ENCODE results near the gene GRID2. TPM values are rescaled to one million over a fixed set of nuclear protein-coding genes. Genes with fewer than 3 reads are reported as not detected.

The GRID2 gene
- total RNA-seq, 6 donors from 2014 or later: 0.76 TPM; not detected in 5

DNA sequence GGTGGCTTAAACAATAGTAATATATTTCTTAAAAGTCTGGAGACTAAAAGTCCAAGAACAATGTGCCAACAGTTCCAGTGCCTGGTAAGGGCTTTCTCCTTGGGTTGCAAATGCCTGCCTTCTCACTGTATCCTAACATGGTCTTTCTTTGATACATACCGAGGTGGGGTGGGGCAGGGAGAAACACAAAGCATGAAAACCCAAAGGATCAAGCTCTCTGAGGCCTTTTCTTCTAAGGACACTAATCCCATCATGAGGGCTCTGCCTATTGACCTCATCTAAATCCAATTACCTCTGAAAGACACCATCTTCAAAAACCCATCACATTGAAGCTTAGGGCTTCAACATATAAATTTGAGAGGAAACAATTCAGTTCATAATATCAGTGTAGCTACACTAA lies 311.3 kb downstream of the GRID2 start:
- H3K36me3 ChIP-seq: no peaks in the 10 kb centered on the region
- no peak for DNase-seq
- no peak for ATAC-seq (ENCODE audit: low FRiP score in 2 of 2)
- no peaks in the 10 kb centered on the region for H3K27me3 ChIP-seq
- WGBS, 2 donors: 76 to 78% methylated on average over 1 of the region's 1 CpG
- TF ChIP-seq POLR2A (IDR thresholded peaks at IDR 0.05) (no peak), POLR2AphosphoS5 (IDR thresholded peaks at IDR 0.05) (no peak), EP300 (IDR thresholded peaks at IDR 0.05) (no peak)
- TF ChIP-seq, protein P1, sequence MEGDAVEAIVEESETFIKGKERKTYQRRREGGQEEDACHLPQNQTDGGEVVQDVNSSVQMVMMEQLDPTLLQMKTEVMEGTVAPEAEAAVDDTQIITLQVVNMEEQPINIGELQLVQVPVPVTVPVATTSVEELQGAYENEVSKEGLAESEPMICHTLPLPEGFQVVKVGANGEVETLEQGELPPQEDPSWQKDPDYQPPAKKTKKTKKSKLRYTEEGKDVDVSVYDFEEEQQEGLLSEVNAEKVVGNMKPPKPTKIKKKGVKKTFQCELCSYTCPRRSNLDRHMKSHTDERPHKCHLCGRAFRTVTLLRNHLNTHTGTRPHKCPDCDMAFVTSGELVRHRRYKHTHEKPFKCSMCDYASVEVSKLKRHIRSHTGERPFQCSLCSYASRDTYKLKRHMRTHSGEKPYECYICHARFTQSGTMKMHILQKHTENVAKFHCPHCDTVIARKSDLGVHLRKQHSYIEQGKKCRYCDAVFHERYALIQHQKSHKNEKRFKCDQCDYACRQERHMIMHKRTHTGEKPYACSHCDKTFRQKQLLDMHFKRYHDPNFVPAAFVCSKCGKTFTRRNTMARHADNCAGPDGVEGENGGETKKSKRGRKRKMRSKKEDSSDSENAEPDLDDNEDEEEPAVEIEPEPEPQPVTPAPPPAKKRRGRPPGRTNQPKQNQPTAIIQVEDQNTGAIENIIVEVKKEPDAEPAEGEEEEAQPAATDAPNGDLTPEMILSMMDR (IDR thresholded peaks at IDR 0.05): no peak
- no peak overlapping the region for H3K27ac ChIP-seq
- no peaks in the 10 kb centered on the region for H3K4me1 ChIP-seq
- H3K9me3 ChIP-seq: no peaks in the 10 kb centered on the region
- no peak overlapping the region for H3K4me3 ChIP-seq

DNA sequence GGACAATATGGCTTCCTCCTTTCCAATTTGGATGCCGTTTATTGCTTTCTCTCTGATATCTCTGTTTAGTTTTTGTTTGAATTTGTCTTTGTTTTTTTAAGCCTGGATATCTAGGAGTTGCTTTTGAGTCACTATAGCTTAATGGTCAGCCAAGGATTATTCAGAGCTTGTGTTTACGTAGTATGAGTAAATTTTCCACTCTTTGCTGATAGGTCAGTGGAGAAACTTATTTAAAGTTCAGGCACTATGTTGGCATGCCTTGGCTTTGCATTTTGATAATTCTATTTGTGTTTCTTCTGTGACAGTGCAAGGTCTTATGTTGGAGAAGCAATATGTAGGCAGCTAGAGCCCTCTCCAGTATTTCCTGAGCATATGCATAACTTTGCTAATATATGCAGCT lies 315.2 kb downstream of the GRID2 start:
- no peaks in the 10 kb centered on the region for H3K9me3 ChIP-seq
- DNase-seq: no peak
- no peak for ATAC-seq (ENCODE audit: low FRiP score in 2 of 2)
- WGBS, 2 donors: 62 to 77% methylated on average over 2 of the region's 2 CpGs
- no peaks in the 10 kb centered on the region for H3K27me3 ChIP-seq
- no peak overlapping the region for H3K4me3 ChIP-seq
- no peaks in the 10 kb centered on the region for H3K4me1 ChIP-seq
- no peak overlapping the region for H3K27ac ChIP-seq
- no peak for TF ChIP-seq EP300 (IDR thresholded peaks at IDR 0.05)
- TF ChIP-seq POLR2A (IDR thresholded peaks at IDR 0.05): no peak
- TF ChIP-seq, protein P1 (IDR thresholded peaks at IDR 0.05): no peak
- TF ChIP-seq POLR2AphosphoS5 (IDR thresholded peaks at IDR 0.05): no peak
- H3K36me3 ChIP-seq: no peaks in the 10 kb centered on the region

DNA sequence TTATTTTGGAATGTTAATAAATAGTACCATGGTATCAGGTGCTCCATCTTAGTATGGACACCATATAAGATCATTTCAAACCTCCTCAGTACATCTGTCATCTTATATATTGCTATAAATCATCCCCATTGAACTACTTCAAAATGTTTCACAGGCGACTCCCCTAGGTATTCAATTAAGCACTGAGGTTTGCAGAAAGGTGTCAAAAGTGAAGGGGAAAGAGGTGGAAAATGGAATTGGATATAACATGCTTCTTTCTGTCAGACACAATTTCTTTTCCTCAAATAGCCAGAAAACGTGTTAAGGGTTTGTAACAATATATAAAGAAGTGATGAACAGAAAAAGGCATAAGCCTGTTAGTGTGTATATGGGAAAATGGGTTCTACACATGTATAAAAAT lies 325.5 kb downstream of the GRID2 start:
- no peak for DNase-seq
- ATAC-seq (ENCODE audit: low FRiP score in 2 of 2): no peak
- Histone ChIP-seq H3K4me1 (no peaks in the 10 kb centered on the region), H3K27me3 (no peaks in the 10 kb centered on the region), H3K27ac (no peak overlapping the region), H3K9me3 (peaks cover 0 to 4% (median 0%) of the 10 kb centered on the region in 4 donors), H3K4me3 (no peak overlapping the region), H3K36me3 (no peaks in the 10 kb centered on the region)
- WGBS, 2 donors: 75 to 76% methylated on average over 2 of the region's 2 CpGs
- TF ChIP-seq, protein P1 (IDR thresholded peaks at IDR 0.05): no peak
- TF ChIP-seq EP300 (IDR thresholded peaks at IDR 0.05): no peak
- no peak for TF ChIP-seq POLR2A (IDR thresholded peaks at IDR 0.05)
- TF ChIP-seq POLR2AphosphoS5 (IDR thresholded peaks at IDR 0.05): no peak

DNA sequence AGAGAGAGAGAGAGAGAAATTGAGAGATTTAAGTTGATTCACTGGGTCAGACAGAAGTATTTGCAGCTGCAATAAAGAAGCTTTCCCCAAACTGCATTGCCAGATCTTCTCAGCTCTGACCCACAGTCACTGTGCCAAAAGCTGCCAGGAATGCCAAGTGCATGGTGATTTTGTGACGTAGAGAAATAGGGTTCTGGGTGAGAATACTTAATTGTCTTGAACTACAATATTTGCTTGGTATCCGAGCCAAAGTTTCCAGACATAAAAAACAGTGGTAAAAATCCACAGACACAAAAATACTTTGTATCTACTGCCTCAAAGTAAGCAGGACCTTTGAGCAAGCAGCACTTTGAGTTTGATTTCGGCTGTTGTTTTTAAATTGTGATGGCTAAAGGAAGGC lies 331.1 kb downstream of the GRID2 start:
- Histone ChIP-seq H3K4me1 (no peaks in the 10 kb centered on the region), H3K36me3 (no peaks in the 10 kb centered on the region), H3K4me3 (no peak overlapping the region), H3K9me3 (no peaks in the 10 kb centered on the region), H3K27me3 (no peaks in the 10 kb centered on the region), H3K27ac (no peak overlapping the region)
- no peak for ATAC-seq (ENCODE audit: low FRiP score in 2 of 2)
- no peak for DNase-seq
- WGBS, 2 donors: 54 to 61% methylated on average over 3 of the region's 3 CpGs
- no peak for TF ChIP-seq POLR2AphosphoS5 (IDR thresholded peaks at IDR 0.05)
- TF ChIP-seq, protein P1 (IDR thresholded peaks at IDR 0.05): no peak
- TF ChIP-seq EP300 (IDR thresholded peaks at IDR 0.05): no peak
- no peak for TF ChIP-seq POLR2A (IDR thresholded peaks at IDR 0.05)

DNA sequence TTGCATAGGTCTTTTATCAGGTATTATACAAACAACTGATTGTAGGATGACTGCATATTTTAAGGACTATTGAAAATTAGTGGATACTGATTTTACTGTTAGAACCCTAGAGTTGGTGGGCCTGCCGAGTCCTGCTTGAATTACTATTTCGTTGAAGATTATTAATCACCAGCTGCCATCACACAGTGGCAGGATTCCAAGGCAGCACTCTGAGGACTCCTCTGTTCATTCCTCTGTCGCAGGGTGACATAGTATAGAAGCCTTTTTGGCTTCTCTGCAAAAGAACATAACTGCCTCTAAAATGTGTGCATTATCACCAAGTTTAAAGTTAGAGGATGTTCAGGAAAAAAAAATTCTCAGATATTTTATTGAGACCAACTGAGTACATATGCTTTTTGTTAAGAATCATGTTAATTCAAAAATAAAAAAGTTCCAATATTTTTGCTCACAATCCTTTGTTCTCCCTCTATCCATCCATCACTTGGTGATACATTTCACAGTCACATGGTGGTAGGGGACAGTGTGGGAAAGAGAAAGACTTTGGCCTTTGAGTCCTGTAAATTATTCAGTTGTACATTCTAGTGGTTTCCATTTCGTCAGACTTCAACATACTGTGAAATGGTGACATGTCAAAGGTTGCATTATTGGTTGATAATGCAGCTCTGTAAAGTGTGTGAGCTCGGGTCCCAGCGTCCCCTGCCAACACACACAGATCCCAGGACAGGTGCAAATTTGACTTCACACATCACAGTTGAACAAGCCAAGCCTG lies 332.5 kb downstream of the GRID2 start:
- DNase-seq: no peak
- Histone ChIP-seq H3K36me3 (no peaks in the 10 kb centered on the region), H3K27me3 (no peaks in the 10 kb centered on the region), H3K4me3 (no peak overlapping the region), H3K9me3 (no peaks in the 10 kb centered on the region), H3K4me1 (no peaks in the 10 kb centered on the region), H3K27ac (no peak overlapping the region)
- TF ChIP-seq, protein P1 (IDR thresholded peaks at IDR 0.05): no peak
- TF ChIP-seq POLR2A (IDR thresholded peaks at IDR 0.05) (no peak), EP300 (IDR thresholded peaks at IDR 0.05) (no peak), POLR2AphosphoS5 (IDR thresholded peaks at IDR 0.05) (no peak)
- 48 to 53% methylated on average over 6 of the region's 6 CpGs for WGBS, 2 donors
- no peak for ATAC-seq (ENCODE audit: low FRiP score in 2 of 2)

Measured in upper lobe of left lung (tissue), 6 donors.